Endodermal cell (in vitro differentiated cells): ENCODE results near the gene MCM3AP. TPM values are rescaled to one million over a fixed set of nuclear protein-coding genes. Genes with fewer than 3 reads are reported as not detected.

Source experiments
- DNase-seq: peaks from one replicate; pipeline ENCODE4 v3.0.0-alpha.2; 2017
- H3K27ac ChIP-seq: 2 replicates; pipeline ENCODE4 v1.5.1; 2013; ENCODE audit warnings: mild to moderate bottlenecking, low read depth, low read length, moderate library complexity
- H3K27me3 ChIP-seq: 2 replicates; pipeline ENCODE4 v1.6.1; 2013; ENCODE audit warnings: mild to moderate bottlenecking, low read length, moderate library complexity; ENCODE audit not compliant: insufficient read depth, control insufficient read depth, poor library complexity, severe bottlenecking
- H3K36me3 ChIP-seq: 2 replicates; pipeline ENCODE4 v1.7.0; 2013; ENCODE audit warnings: mild to moderate bottlenecking, low read length, moderate library complexity; ENCODE audit not compliant: control insufficient read depth, insufficient read depth
- H3K4me1 ChIP-seq: one replicate; pipeline ENCODE4 v1.7.0; 2013; ENCODE audit warnings: low read length; ENCODE audit not compliant: control insufficient read depth, insufficient read depth
- H3K4me3 ChIP-seq: 2 replicates; pipeline ENCODE4 v1.5.1; 2013; ENCODE audit warnings: mild to moderate bottlenecking, low read length, moderate library complexity
- H3K9ac ChIP-seq: 2 replicates; pipeline ENCODE4 v1.6.1; 2013; ENCODE audit warnings: mild to moderate bottlenecking, low read length, moderate library complexity; ENCODE audit not compliant: poor library complexity, severe bottlenecking; ENCODE audit errors: extremely low read depth
- H3K9me3 ChIP-seq: 2 replicates; pipeline ENCODE4 v1.6.1; 2013; ENCODE audit warnings: mild to moderate bottlenecking, low read length, moderate library complexity; ENCODE audit not compliant: control insufficient read depth
- H3K27ac Mint-ChIP-seq: 2 replicates; pipeline ENCODE4 v1.8.0; 2020; ENCODE audit warnings: mixed read lengths
- H3K27me3 Mint-ChIP-seq: 2 replicates; pipeline ENCODE4 v1.8.0; 2021; ENCODE audit warnings: mild to moderate bottlenecking, mixed read lengths; ENCODE audit not compliant: insufficient read depth
- H3K36me3 Mint-ChIP-seq: 2 replicates; pipeline ENCODE4 v1.8.0; 2020; ENCODE audit warnings: low read depth, mixed read lengths
- H3K4me1 Mint-ChIP-seq: 2 replicates; pipeline ENCODE4 v1.8.0; 2020; ENCODE audit warnings: mixed read lengths
- H3K4me3 Mint-ChIP-seq: 2 replicates; pipeline ENCODE4 v1.8.0; 2020; ENCODE audit warnings: mild to moderate bottlenecking, moderate library complexity, mixed read lengths
- H3K9me3 Mint-ChIP-seq: 2 replicates; pipeline ENCODE4 v1.8.0; 2020; ENCODE audit warnings: mild to moderate bottlenecking, mixed read lengths
- CTCF ChIP-seq: fragments of 200-600 bp; sonication (generic); conservative IDR thresholded peaks from 2 replicates; pipeline ENCODE4 v1.5.0; 2021; ENCODE audit warnings: antibody characterized with exemption, mild to moderate bottlenecking
- WGBS, 2 experiments: methylation state at CpG; one replicate each; pipeline versions ENCODE4 v1.1.5 to v1.1.7; 2013; ENCODE audit warnings: missing lambda C conversion rate in 2 of 2, mixed read lengths in 1 of 2; ENCODE audit not compliant: insufficient coverage in 1 of 2, insufficient read length in 1 of 2; 5-methylcytosine and 5-hydroxymethylcytosine counted together
- total RNA-seq, 2 donors: library from RNA; stranded (reverse); fragmentation: NEBNext Ultra II Directional in 1 of 2; extraction: Animal tissue kit (Norgen Biotek cat#: 25700) in 1 of 2; gene quantifications; 2 replicates in 1 of 2; 3 replicates in 1 of 2; pipeline ENCODE4 v1.2.1, GENCODE V29; 2021

Gene MCM3AP
- total RNA-seq, 2 donors from 2014 or later = 120 to 161 TPM

DNA sequence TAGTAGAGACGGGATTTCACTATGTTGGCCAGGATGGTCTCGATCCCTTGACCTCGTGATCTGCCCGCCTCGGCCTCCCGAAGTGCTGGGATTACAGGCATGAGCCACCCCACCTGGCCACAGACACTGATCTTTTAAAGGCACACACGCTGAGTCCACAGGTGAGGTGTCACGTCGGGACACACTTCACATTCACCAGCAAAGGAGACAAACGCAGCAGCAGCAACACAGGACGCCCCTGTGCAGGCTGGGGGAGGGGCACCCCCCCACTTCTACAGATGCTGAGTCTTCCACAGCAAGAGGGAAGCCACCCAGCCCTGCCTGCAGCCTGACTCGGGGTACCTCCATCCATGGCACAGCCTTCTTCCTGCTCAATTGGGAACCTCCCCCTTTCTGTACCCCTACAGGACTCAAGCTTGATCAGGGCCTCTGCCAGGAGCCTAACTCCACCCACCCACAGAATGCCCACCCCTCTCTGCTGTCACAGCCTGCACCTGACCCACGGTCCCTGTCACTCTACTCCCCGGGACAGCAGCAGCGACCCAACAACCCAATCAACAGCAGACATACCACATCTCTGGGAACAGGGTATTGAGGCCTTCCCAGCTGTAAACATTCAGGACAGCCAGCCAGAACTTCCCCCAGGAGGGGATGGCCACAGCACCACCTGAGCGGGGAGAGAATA, 66.4 kb downstream of the MCM3AP start:
- H3K9me3 Mint-ChIP-seq = no peaks in the 10 kb centered on the region
- no peaks in the 10 kb centered on the region for H3K4me1 Mint-ChIP-seq
- no peak overlapping the region for H3K27ac ChIP-seq
- TF ChIP-seq CTCF = no peak
- H3K4me3 Mint-ChIP-seq = no peak overlapping the region
- peak; percentile 38 for DNase-seq
- peaks cover 34% of the 10 kb centered on the region for H3K36me3 Mint-ChIP-seq
- no peak overlapping the region for H3K27ac Mint-ChIP-seq
- H3K9ac ChIP-seq = no peak overlapping the region
- H3K4me3 ChIP-seq = no peak overlapping the region
- WGBS, 2 experiments = 85 to 99% methylated on average over 10 to 16 of the region's 16 CpGs
- no peaks in the 10 kb centered on the region for H3K27me3 Mint-ChIP-seq
- no peaks in the 10 kb centered on the region for H3K9me3 ChIP-seq
- H3K4me1 ChIP-seq = no peaks in the 10 kb centered on the region
- no peaks in the 10 kb centered on the region for H3K27me3 ChIP-seq
- H3K36me3 ChIP-seq = peaks cover 18% of the 10 kb centered on the region

- H3K36me3 Mint-ChIP-seq = peaks cover 35% of the 10 kb centered on the region
- 83 to 89% methylated on average over 8 to 21 of the region's 22 CpGs for WGBS, 2 experiments
Measured at GRCh38 chr21:46217511-46218196, 67.8 kb downstream of the MCM3AP start.

GRCh38 chr21:46216132-46216747, 69.2 kb downstream of the MCM3AP start:
- Mint-ChIP-seq H3K36me3 (peaks cover 29% of the 10 kb centered on the region), H3K9me3 (no peaks in the 10 kb centered on the region), H3K27ac (no peak overlapping the region), H3K4me3 (no peak overlapping the region), H3K27me3 (no peaks in the 10 kb centered on the region), H3K4me1 (no peaks in the 10 kb centered on the region)
- TF ChIP-seq CTCF = no peak
- no peaks in the 10 kb centered on the region for H3K27me3 ChIP-seq
- H3K36me3 ChIP-seq = peaks cover 16% of the 10 kb centered on the region
- peak; percentile 34 for DNase-seq
- H3K27ac ChIP-seq = no peak overlapping the region
- 92 to 100% methylated on average over 5 to 16 of the region's 16 CpGs for WGBS, 2 experiments
- no peak overlapping the region for H3K4me3 ChIP-seq
- no peak overlapping the region for H3K9ac ChIP-seq
- H3K4me1 ChIP-seq = no peaks in the 10 kb centered on the region
- H3K9me3 ChIP-seq = no peaks in the 10 kb centered on the region

More at GRCh38 chr21:46217511-46218196, 67.8 kb downstream of the MCM3AP start:
- Mint-ChIP-seq H3K27ac (peak overlapping the region; percentile 64), H3K27me3 (no peaks in the 10 kb centered on the region), H3K9me3 (no peaks in the 10 kb centered on the region), H3K4me1 (no peaks in the 10 kb centered on the region), H3K4me3 (no peak overlapping the region)
- Histone ChIP-seq H3K27ac (no peak overlapping the region), H3K36me3 (peaks cover 19% of the 10 kb centered on the region), H3K9me3 (no peaks in the 10 kb centered on the region), H3K4me3 (no peak overlapping the region), H3K4me1 (no peaks in the 10 kb centered on the region), H3K9ac (no peak overlapping the region), H3K27me3 (no peaks in the 10 kb centered on the region)
- DNase-seq = peak; percentile 30
- no peak for TF ChIP-seq CTCF
